GM12874 (cell line): Measurements from ENCODE around the gene HOXB1.

Experiments
- CTCF ChIP-seq: IDR thresholded peaks from 2 replicates; pipeline ENCODE4 v1.5.1; 2011; ENCODE audit warnings: low read depth, mild to moderate bottlenecking, control low read depth, low read length, moderate library complexity; ENCODE audit not compliant: insufficient read depth

HOXB1 gene

GRCh38 chr17:48555258-48556228 lies 24.7 kb upstream of the HOXB1 start:
- TF ChIP-seq CTCF = no peak

- no peak for TF ChIP-seq CTCF
Measured at GRCh38 chr17:48554412-48555257, 23.8 kb upstream of the HOXB1 start.

- no peak for TF ChIP-seq CTCF
Measured at GRCh38 chr17:48553826-48554225, 23.0 kb upstream of the HOXB1 start.

- TF ChIP-seq CTCF = no peak
Measured at GRCh38 chr17:48553190-48553547, 22.4 kb upstream of the HOXB1 start.

- TF ChIP-seq CTCF = no peak
Measured at GRCh38 chr17:48552466-48553189, 21.8 kb upstream of the HOXB1 start.

- TF ChIP-seq CTCF = no peak
Measured at GRCh38 chr17:48551596-48552465, 21.0 kb upstream of the HOXB1 start.
